VCaP (cell line): Measurements from ENCODE around the gene UBE2E1.

Experiments
- H3K27ac ChIP-seq: fragments of 450-650 bp; 2 replicates; pipeline ENCODE4 v1.5.1; 2017
- CTCF ChIP-seq: fragments of 450-650 bp; conservative IDR thresholded peaks from 2 replicates; pipeline ENCODE4 v1.5.1; 2017; ENCODE audit warnings: mild to moderate bottlenecking, moderate library complexity

Gene UBE2E1

GRCh38 chr3:23762759-23763477, 42.8 kb upstream of the UBE2E1 start:
- no peak overlapping the region for H3K27ac ChIP-seq
- TF ChIP-seq CTCF, result no peak

- H3K27ac ChIP-seq, result no peak overlapping the region
- no peak for TF ChIP-seq CTCF
Observed at GRCh38 chr3:23764407-23764806, 41.3 kb upstream of the UBE2E1 start.

GRCh38 chr3:23767546-23767945, 38.2 kb upstream of the UBE2E1 start:
- no peak overlapping the region for H3K27ac ChIP-seq
- TF ChIP-seq CTCF, result no peak

GRCh38 chr3:23775254-23775909, 30.4 kb upstream of the UBE2E1 start:
- no peak overlapping the region for H3K27ac ChIP-seq
- no peak for TF ChIP-seq CTCF

- no peak for TF ChIP-seq CTCF
- no peak overlapping the region for H3K27ac ChIP-seq
Observed at GRCh38 chr3:23776352-23776891, 29.3 kb upstream of the UBE2E1 start.

GRCh38 chr3:23778446-23778845, 27.3 kb upstream of the UBE2E1 start:
- TF ChIP-seq CTCF, result no peak
- H3K27ac ChIP-seq, result no peak overlapping the region

GRCh38 chr3:23779841-23780240, 25.9 kb upstream of the UBE2E1 start:
- TF ChIP-seq CTCF, result no peak
- no peak overlapping the region for H3K27ac ChIP-seq
